Activated naive CD8-positive, alpha-beta T cell treated with anti-CD3 and anti-CD28 coated beads, Interleukin-2, amount 10 ng/mL, durations not matched to agents 7 days and 5 days (primary cell): Measurements from ENCODE around the gene RPA3. TPM values are rescaled to one million over a fixed set of nuclear protein-coding genes. Genes with fewer than 3 reads are reported as not detected.

Experiments
- ATAC-seq: fragments of 150-1000 bp; cut with Tn5 transposase; one replicate; pipeline ENCODE4 v1.10.0; 2021; ENCODE audit warnings: low read depth, moderate library complexity
- POLR2A ChIA-PET: fragments of 350-600 bp; sonication (Branson Sonifier 250); formaldehyde crosslinking; loops from one replicate; lab custom pipeline; 2021; ENCODE audit warnings: antibody characterized with exemption; lab: Charles Lee
- DNase-seq: peaks from one replicate; pipeline ENCODE4 v3.0.0; 2021
- H3K27ac Mint-ChIP-seq: one replicate; pipeline ENCODE4 v1.8.0; 2022; ENCODE audit warnings: mild to moderate bottlenecking, mixed read lengths
- H3K27me3 Mint-ChIP-seq: one replicate; pipeline ENCODE4 v1.8.0; 2022; ENCODE audit warnings: mild to moderate bottlenecking, moderate library complexity, mixed read lengths
- H3K36me3 Mint-ChIP-seq: one replicate; pipeline ENCODE4 v1.8.0; 2021; ENCODE audit warnings: mild to moderate bottlenecking, mixed read lengths
- H3K4me1 Mint-ChIP-seq: one replicate; pipeline ENCODE4 v1.8.0; 2021; ENCODE audit warnings: mixed read lengths
- H3K4me3 Mint-ChIP-seq: one replicate; pipeline ENCODE4 v1.8.0; 2022; ENCODE audit warnings: mild to moderate bottlenecking, moderate library complexity, mixed read lengths
- H3K9me3 Mint-ChIP-seq: one replicate; pipeline ENCODE4 v1.8.0; 2021; ENCODE audit warnings: mixed read lengths
- total RNA-seq, 2 experiments: library from RNA; stranded (reverse); gene quantifications; one replicate each; pipeline ENCODE4 v1.2.3, GENCODE V29; 2021

The RPA3 gene
- total RNA-seq, 2 experiments from 2014 or later, result 89.5 to 101 TPM

DNA sequence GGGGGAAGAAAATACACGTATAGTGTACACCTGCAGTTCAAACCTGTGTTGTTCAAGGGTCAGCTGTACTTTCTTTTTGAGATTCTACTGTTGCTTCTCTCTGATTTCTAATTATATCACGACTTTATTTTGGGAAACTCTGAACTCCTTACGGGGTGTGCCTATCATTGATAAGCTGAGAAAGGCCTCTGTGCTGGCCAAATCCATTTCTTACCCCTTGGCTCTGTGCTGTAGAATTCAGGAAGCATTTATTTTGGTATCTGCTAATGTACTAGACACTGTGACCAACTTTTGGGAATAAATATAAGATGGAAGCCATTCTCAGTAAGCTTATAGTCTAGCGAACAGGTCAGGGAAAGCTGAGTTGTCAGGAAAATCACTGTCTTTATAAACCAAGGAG lies 26.9 kb upstream of the RPA3 start:
- no peaks in the 10 kb centered on the region for H3K4me1 Mint-ChIP-seq
- H3K9me3 Mint-ChIP-seq, result no peaks in the 10 kb centered on the region
- H3K4me3 Mint-ChIP-seq, result no peak overlapping the region
- no peaks in the 10 kb centered on the region for H3K27me3 Mint-ChIP-seq
- H3K36me3 Mint-ChIP-seq, result peaks cover 3% of the 10 kb centered on the region
- DNase-seq (no peak), ATAC-seq (no peak)
- H3K27ac Mint-ChIP-seq, result no peak overlapping the region
- POLR2A ChIA-PET, result no interaction called here

DNA sequence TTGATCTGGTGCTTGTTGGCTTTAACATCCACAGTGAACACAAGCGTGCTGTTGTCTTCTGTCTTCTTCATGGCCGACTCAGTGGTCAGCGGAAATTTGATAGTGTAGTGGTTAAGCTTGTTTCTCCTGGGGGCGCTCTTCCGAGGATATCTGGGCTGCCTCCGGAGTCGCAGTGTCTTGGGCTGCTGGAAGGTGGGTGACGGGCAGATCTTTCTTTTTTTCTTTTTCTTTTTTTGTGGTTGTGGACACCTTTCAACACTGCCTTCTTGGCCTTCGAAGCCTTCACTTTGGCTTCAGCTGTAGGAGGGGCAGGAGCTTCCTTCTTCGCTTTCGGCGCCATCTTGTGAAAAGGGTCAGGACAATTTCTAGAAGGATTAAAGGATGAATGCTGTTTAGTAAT lies 23.8 kb upstream of the RPA3 start:
- H3K4me1 Mint-ChIP-seq, result peaks cover 4% of the 10 kb centered on the region

DNA sequence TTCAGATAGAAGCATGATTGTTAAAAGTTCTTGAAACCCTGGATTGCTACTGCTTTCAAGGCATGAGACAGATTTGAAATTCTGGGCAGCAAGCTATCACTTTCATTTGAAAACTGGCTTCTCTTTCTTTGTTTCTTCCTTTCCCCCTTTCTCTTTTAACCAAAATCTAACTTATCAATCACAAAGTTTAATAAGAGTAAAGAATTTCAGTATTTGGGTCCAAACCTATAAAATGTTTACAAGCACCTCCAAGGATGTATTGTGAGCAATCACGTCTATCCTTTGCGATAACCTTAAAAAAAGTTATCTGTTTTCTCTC lies 21.6 kb upstream of the RPA3 start:
- peaks cover 2% of the 10 kb centered on the region for H3K9me3 Mint-ChIP-seq
- H3K36me3 Mint-ChIP-seq, result peaks cover 13% of the 10 kb centered on the region
- no peak overlapping the region for H3K4me3 Mint-ChIP-seq
- H3K27me3 Mint-ChIP-seq, result no peaks in the 10 kb centered on the region
- H3K4me1 Mint-ChIP-seq, result peaks cover 8% of the 10 kb centered on the region
- no peak for ATAC-seq
- no peak for DNase-seq
- no peak overlapping the region for H3K27ac Mint-ChIP-seq
- POLR2A ChIA-PET, result no interaction called here

More for the DNA sequence above, 23.8 kb upstream of the RPA3 start:
- ATAC-seq, result no peak
- H3K27ac Mint-ChIP-seq, result no peak overlapping the region
- H3K27me3 Mint-ChIP-seq, result no peaks in the 10 kb centered on the region
- H3K9me3 Mint-ChIP-seq, result no peaks in the 10 kb centered on the region
- no peak overlapping the region for H3K4me3 Mint-ChIP-seq
- POLR2A ChIA-PET, result no interaction called here
- DNase-seq, result no peak
- peaks cover 9% of the 10 kb centered on the region for H3K36me3 Mint-ChIP-seq

DNA sequence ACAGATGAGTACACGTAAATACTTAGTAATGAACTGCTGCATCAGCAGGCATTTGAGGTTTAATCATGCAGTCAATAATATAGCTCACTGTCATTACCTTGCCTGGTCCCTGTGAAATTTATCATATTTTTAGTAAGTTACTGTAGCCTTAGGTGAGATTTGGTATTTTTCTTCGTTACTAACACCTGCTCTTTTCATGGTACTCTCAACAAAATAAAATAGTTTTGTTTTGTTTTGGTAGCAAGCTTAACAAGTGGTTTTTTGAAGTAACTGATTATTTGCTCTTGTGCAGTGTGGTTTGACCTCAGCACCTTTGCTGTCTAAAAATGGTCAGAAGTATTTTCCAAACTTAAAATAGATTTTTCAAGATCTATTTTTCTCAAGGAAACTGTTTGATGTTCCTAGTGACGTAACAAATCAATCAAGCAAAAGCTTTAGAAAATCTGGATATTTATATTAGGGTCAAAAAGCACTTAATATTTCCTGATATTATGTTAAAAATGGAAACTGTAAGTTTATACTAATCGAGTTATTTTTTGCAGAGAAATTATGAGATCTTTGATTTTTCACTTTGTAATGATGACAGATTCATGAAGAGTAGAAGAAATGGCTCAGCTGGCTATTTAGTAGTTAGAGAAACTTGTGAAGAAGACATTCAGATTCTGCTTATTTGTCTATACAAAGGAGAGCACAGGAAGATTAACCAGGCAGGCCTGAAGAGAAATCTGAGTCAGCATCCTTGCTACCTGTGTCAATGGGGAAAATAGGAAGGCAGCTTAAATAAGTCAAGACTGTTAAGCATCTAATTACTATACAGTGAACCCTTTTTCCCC lies 21.0 kb upstream of the RPA3 start:
- ATAC-seq (no peak), DNase-seq (no peak)
- POLR2A ChIA-PET, result no interaction called here
- Mint-ChIP-seq H3K9me3 (peaks cover 2% of the 10 kb centered on the region), H3K4me3 (no peak overlapping the region), H3K36me3 (peaks cover 13% of the 10 kb centered on the region), H3K27ac (no peak overlapping the region), H3K27me3 (no peaks in the 10 kb centered on the region), H3K4me1 (peaks cover 8% of the 10 kb centered on the region)

DNA sequence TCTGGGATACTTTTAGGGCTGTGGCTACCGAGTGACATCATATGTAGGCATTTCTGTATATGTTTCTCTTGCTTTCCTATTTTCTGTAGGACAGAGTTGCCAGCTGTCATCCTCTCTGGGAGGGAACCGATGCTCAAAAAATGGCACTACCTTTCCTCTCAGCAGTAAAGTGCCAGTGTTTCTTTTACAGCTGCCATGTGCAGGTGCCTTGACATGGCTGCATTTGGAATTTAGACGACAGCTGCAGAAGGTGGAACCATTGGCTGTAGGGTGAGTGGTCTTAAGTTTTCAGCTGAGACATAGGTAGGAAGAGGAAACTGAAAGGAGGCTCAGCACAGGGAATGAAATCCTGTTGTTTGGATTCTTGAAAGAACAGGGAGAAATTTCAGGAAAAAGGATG lies 20.2 kb upstream of the RPA3 start:
- Mint-ChIP-seq H3K4me1 (peaks cover 8% of the 10 kb centered on the region), H3K36me3 (peaks cover 13% of the 10 kb centered on the region), H3K9me3 (peaks cover 2% of the 10 kb centered on the region), H3K4me3 (no peak overlapping the region), H3K27me3 (no peaks in the 10 kb centered on the region), H3K27ac (no peak overlapping the region)
- ATAC-seq (no peak), DNase-seq (no peak)
- POLR2A ChIA-PET, result no interaction called here

DNA sequence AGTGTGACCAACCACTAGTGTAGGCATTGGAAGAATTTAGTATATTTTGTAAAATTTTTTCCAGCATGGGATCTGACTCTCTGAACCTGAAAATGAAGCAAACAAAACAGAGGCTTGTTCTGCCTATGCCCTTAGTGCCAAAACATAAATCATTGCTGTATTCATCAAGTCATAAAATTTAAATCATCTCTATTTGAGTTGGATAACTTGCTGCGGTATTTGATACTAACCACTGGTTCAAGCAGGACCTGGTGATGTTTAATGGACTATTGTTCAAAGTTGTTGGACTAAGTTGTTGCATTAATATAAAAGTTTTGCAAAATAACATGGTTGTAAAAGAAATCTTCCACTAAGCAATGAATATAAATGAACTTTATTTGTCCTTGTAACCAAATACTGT lies 19.8 kb upstream of the RPA3 start:
- peaks cover 13% of the 10 kb centered on the region for H3K36me3 Mint-ChIP-seq
- no peak overlapping the region for H3K4me3 Mint-ChIP-seq
- POLR2A ChIA-PET, result no interaction called here
- H3K9me3 Mint-ChIP-seq, result peaks cover 2% of the 10 kb centered on the region
- DNase-seq (no peak), ATAC-seq (no peak)
- H3K27ac Mint-ChIP-seq, result no peak overlapping the region
- H3K4me1 Mint-ChIP-seq, result peaks cover 8% of the 10 kb centered on the region
- H3K27me3 Mint-ChIP-seq, result no peaks in the 10 kb centered on the region

DNA sequence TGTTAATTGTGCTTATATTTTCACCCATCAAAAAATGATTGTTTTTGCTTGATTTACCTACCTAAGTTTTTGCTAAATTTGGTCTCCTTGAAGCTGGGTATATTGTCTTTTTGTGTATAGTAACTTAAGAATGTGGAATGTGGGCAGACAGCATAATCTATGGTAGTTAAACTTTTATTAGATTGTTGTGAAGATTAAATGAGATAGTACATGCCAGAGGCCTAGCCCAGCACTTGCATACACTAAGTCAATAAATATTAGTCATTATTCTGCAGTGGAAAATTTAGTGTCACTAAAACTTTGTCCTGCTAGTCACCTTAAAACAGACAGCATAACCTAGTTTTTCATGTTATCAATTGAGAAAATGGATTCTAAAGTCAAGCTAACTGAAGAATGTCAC lies 19.3 kb upstream of the RPA3 start:
- Mint-ChIP-seq H3K9me3 (peaks cover 2% of the 10 kb centered on the region), H3K27ac (no peak overlapping the region), H3K36me3 (peaks cover 13% of the 10 kb centered on the region), H3K4me1 (peaks cover 8% of the 10 kb centered on the region), H3K4me3 (no peak overlapping the region), H3K27me3 (no peaks in the 10 kb centered on the region)
- ATAC-seq (no peak), DNase-seq (no peak)
- POLR2A ChIA-PET, result no interaction called here

DNA sequence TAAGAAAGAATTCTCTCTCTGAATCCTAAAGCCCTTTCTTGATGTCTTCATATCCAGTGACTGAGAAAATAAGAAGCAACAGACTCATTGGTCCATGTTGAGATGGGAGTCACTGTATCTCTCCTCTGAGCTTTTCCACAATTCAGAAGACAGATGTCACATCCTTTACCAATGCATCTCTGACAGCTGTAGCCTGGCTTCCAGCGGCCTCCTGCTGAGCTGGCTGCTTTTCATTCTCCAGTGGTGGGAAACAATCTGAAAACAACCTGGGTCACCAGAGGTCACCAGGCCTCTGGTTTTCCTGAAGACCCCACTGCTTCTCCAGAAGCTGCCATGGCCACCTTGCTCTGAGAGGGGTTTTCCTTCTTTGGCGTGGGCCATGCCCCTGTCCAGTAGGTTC lies 18.3 kb upstream of the RPA3 start:
- peaks cover 13% of the 10 kb centered on the region for H3K36me3 Mint-ChIP-seq
- H3K27me3 Mint-ChIP-seq, result no peaks in the 10 kb centered on the region
- peaks cover 8% of the 10 kb centered on the region for H3K4me1 Mint-ChIP-seq
- peaks cover 2% of the 10 kb centered on the region for H3K9me3 Mint-ChIP-seq
- ATAC-seq (no peak), DNase-seq (no peak)
- H3K4me3 Mint-ChIP-seq, result no peak overlapping the region
- H3K27ac Mint-ChIP-seq, result no peak overlapping the region
- POLR2A ChIA-PET, result no interaction called here

DNA sequence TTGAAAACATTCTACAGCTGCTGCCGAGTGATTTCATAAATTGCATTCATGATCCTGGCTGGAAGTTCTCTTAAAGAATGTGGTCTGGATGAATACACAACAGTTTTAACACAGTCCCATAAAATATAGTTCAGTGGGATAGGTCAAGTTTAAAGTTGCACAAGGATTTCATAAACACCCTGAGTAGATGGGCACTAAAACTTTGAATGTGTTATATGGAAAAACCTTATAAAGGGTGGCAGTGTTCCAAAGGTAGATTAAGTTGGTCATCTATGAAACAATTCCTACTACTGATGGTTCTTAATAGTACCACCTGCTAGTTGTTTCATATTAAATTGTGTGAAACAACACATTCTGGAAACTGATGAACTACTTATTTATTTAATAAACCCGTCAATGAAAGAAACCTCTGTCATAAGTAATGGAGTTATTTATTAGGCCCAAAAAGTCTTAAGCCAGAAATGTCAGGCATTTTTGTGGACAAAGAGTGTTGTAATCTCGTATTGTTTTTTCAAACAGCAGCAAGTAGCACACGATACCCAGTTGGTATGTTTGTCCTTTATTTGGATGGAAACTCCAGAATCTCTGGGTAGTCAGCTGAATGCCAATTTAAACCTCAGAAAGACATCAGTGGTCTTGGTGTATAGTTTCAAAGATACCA lies 14.3 kb upstream of the RPA3 start:
- H3K9me3 Mint-ChIP-seq, result peaks cover 5% of the 10 kb centered on the region
- H3K4me1 Mint-ChIP-seq, result peaks cover 4% of the 10 kb centered on the region
- peaks cover 10% of the 10 kb centered on the region for H3K36me3 Mint-ChIP-seq
- H3K27me3 Mint-ChIP-seq, result no peaks in the 10 kb centered on the region
- POLR2A ChIA-PET, result no interaction called here
- ATAC-seq (no peak), DNase-seq (no peak)
- no peak overlapping the region for H3K4me3 Mint-ChIP-seq
- H3K27ac Mint-ChIP-seq, result no peak overlapping the region

DNA sequence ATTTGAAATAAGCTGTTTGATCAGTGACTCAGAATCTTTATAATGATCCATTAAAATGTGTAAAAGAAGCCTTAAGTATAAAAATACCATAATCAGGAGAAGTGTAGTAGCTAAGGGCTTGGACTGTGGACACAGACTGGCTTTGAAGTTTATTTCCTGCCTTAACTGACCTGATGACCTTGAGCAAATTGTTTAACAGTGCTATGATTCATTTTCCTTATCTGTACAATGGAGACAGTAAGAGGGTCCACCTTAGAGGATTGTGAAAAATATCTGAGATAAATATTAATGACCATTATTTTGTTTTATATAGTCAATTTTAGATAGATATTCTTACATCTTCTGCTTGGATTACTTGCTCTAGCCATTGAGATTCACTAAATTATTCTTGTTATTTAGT lies 13.3 kb upstream of the RPA3 start:
- no peak overlapping the region for H3K4me3 Mint-ChIP-seq
- no peak for DNase-seq
- peaks cover 4% of the 10 kb centered on the region for H3K4me1 Mint-ChIP-seq
- no peaks in the 10 kb centered on the region for H3K27me3 Mint-ChIP-seq
- H3K36me3 Mint-ChIP-seq, result peaks cover 7% of the 10 kb centered on the region
- ATAC-seq, result no peak
- no peak overlapping the region for H3K27ac Mint-ChIP-seq
- POLR2A ChIA-PET, result no interaction called here
- peaks cover 7% of the 10 kb centered on the region for H3K9me3 Mint-ChIP-seq

DNA sequence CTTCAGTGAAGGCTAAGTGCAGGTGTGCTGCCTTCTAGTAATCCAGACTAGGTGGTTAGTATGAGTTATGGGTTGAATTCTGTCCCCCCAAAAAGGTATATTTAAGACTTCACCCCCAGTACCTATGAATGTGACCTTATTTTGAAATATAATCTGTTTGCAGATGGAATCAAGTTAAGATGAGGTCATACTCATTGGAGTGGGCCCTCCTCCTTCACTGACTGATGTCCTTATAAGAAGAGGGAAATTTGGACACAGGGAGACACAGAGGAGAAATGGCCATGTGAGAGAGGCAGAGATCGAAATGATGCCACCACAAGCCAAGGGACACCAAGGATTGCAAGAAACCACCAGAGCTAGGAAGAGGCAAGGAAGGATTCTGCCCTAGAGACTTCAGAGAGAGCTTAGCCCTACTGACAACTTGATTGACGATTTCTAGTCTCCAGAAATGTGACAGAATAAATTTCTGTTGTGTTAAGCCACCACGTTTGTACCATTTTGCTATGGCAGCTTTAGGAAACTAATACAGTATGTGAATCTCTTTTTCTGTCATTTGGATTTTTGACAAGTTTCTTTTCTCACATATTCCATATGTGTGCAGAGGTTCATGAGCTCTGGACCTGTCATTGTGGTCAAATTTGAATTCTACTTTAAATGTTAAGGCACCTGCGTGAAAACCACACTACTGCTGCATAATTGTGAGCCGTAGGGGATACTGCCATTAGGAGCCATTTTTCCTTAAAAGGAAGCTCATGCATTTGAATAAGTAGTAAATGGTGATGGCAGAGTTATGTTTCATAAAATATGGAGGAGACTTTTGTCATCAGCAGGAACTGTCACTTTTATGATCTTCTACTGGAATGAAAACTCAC lies 2.6 kb upstream of the RPA3 start:
- Mint-ChIP-seq H3K27me3 (no peaks in the 10 kb centered on the region), H3K9me3 (peaks cover 8% of the 10 kb centered on the region), H3K36me3 (peaks cover 18% of the 10 kb centered on the region), H3K27ac (no peak overlapping the region), H3K4me1 (peaks cover 14% of the 10 kb centered on the region), H3K4me3 (no peak overlapping the region)
- ATAC-seq, result no peak
- DNase-seq, result no peak
- POLR2A ChIA-PET, result no interaction called here

DNA sequence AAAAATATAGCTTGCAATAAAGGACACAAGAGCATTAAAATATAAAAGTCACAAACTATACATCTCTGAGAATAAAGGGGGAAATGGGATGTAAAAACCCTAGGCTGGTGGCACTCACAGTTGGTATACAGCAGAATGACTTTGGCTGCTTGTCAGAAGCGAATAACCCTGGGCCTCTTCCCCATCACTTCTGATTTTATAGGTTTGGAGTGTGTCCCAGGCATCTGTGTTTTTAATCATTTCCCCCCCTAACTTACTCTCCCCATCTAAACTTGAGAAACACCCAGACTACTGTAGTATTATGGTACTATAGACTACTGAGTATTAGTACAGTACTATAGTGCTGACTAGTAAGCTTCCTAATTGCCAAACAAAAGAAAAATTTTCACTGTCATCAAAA lies 1.8 kb upstream of the RPA3 start:
- Mint-ChIP-seq H3K27me3 (no peaks in the 10 kb centered on the region), H3K4me1 (peaks cover 14% of the 10 kb centered on the region), H3K36me3 (peaks cover 18% of the 10 kb centered on the region), H3K4me3 (no peak overlapping the region), H3K9me3 (peaks cover 5% of the 10 kb centered on the region), H3K27ac (no peak overlapping the region)
- ATAC-seq, result no peak
- POLR2A ChIA-PET, result no interaction called here
- no peak for DNase-seq

DNA sequence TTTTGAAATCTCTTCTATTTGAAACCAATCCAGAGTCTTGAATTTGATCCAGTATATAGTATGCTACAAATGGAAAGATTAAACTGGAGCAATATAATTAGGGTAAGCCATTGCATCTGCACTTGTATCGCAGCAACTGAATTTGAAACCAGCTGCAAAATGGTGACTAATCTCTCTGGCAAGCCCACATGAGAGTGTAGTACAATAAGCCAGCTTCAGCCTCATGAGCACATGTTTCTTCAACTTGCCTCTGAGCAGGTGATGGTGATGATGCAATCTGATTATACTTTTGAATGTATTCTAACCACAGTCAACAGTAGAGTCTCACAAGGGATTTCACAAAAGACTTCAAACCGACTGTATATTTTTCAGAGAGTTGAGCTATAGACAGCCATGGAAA lies 829 bp upstream of the RPA3 start:
- POLR2A ChIA-PET, result no interaction called here
- peaks cover 14% of the 10 kb centered on the region for H3K4me1 Mint-ChIP-seq
- DNase-seq (no peak), ATAC-seq (peak; percentile 99)
- H3K27ac Mint-ChIP-seq, result peak overlapping the region; percentile 67
- H3K9me3 Mint-ChIP-seq, result peaks cover 5% of the 10 kb centered on the region
- H3K36me3 Mint-ChIP-seq, result peaks cover 20% of the 10 kb centered on the region
- no peaks in the 10 kb centered on the region for H3K27me3 Mint-ChIP-seq
- H3K4me3 Mint-ChIP-seq, result peak overlapping the region; percentile 39
